Right lobe of liver (tissue), 6 donors: ENCODE data around the gene PRR13. TPM values are rescaled to one million over a fixed set of nuclear protein-coding genes. Genes with fewer than 3 reads are reported as not detected.

Experiments used
- ATAC-seq, 4 donors: fragments of 200-7000 bp; cut with Tn5 transposase; one replicate each; pipeline ENCODE4 v1.9.1; 2020; ENCODE audit warnings: mild to moderate bottlenecking in 4 of 4, moderate library complexity in 4 of 4
- DNase-seq, 3 donors: peaks; one replicate each; pipeline ENCODE4 v3.0.0-alpha.2; 2020
- H3K27ac ChIP-seq, 3 donors: fragments of 200-600 bp; one replicate each; pipeline ENCODE4 v1.8.0; 2022
- H3K27me3 ChIP-seq, 2 donors: fragments of 200-600 bp; one replicate each; pipeline ENCODE4 v1.8.0; 2022
- H3K36me3 ChIP-seq, 4 donors: fragments of 200-600 bp; sonication (generic) in 1 of 4; one replicate each; pipeline versions ENCODE4 v1.5.1 to v1.8.0; 2017 to 2022; ENCODE audit warnings: control low read depth in 1 of 4
- H3K4me1 ChIP-seq, 4 donors: fragments of 200-600 bp; sonication (generic) in 1 of 4; one replicate each; pipeline versions ENCODE4 v1.5.1 to v1.8.0; 2017 to 2022; ENCODE audit warnings: control low read depth in 1 of 4
- H3K4me3 ChIP-seq, 3 donors: fragments of 200-600 bp; one replicate each; pipeline ENCODE4 v1.8.0; 2022
- H3K9me3 ChIP-seq, 4 donors: fragments of 200-600 bp; sonication (generic) in 1 of 4; one replicate each; pipeline versions ENCODE4 v1.5.1 to v1.8.0; 2017 to 2022; ENCODE audit warnings: control low read depth in 1 of 4
- CTCF ChIP-seq, 4 donors: fragments of 200-600 bp in 3 of 4; fragments of 450-650 bp in 1 of 4; IDR thresholded peaks; one replicate each; pipeline versions ENCODE4 v1.5.1 to v1.8.0; 2016 to 2022; ENCODE audit warnings: antibody characterized with exemption in 4 of 4, mild to moderate bottlenecking in 2 of 4
- POLR2A ChIP-seq: fragments of 450-650 bp; IDR thresholded peaks from one replicate; pipeline ENCODE4 v1.6.1; 2017; ENCODE audit warnings: antibody characterized with exemption, mild to moderate bottlenecking
- WGBS: methylation state at CpG from one replicate; pipeline ENCODE4 v1.1.6; 2018; ENCODE audit warnings: low coverage, low lambda C conversion rate; ENCODE audit not compliant: insufficient coverage; ENCODE audit errors: missing lambda C conversion rate; 5-methylcytosine and 5-hydroxymethylcytosine counted together
- intact Hi-C, 2 donors: fragments of 100-400 bp; cut with DNase I; formaldehyde crosslinking; loops; one replicate each; pipeline versions ENCODE4 v1.11.2 to v1.14.1; 2022
- total RNA-seq, 6 experiments: library from RNA; depleted of rRNA in 2 of 6; stranded (reverse); fragments of >200 nt in 2 of 6; fragmentation: NEBNext Ultra II Directional in 3 of 6; extraction: Animal tissue kit (Norgen Biotek cat#: 25700) in 3 of 6; gene quantifications; one replicate each; pipeline versions ENCODE4 v1.1.0 to v1.2.4, GENCODE V29; 2016 to 2023
- donor health status: DM: no; HTN: yes; CAD: no.
- donor health status: DM: no; HTN: no; CAD: no.
- donor health status: DM: no; HTN: no; CAD: no.
- donor health status: DM: no; HTN: yes; CAD: no.
- donor health status: DM: no; HTN: yes; CAD: no.

PRR13 gene
- total RNA-seq, 6 experiments from 2014 or later, result 35.9 to 91.2 (median 61.0) TPM

DNA sequence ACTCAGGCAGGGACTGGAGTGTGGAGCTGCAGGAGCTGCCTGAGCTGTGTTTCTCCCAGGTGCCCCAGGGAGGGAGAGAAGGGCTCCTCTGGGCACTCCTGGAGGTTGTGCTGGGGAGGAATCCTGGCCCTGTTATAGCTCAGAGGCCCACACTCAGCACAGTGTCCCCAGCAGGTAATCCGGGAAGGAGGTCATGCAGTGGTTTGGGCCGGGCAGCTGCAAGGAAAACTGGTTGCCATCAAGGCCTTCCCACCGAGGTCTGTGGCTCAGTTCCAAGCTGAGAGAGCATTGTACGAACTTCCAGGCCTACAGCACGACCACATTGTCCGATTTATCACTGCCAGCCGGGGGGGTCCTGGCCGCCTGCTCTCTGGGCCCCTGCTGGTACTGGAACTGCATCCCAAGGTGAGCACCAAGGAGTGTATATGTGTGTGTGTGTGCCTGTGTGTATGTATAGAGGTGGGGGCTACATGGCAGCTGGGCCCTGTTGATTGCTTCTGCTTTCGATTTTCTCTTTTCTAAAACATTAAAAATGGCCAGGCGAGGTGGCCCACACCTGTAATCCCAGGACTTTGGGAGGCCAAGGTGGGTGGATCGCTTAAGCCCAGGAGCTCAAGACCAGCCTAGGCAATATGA is 15.9 kb upstream of the PRR13 start:
- peak in 1 of 4 donors; percentile 2 for ATAC-seq
- H3K36me3 ChIP-seq, result no peaks in the 10 kb centered on the region
- intact Hi-C loops, result loop anchor here in 1 of 2 donors (5.0 kb wide), 1 partner anchor 78 kb away; no protein-coding TSS in a partner anchor
- peaks cover 0 to 2% (median 0%) of the 10 kb centered on the region in 4 donors for H3K4me1 ChIP-seq
- no peak overlapping the region for H3K4me3 ChIP-seq
- DNase-seq, result peak in 1 of 3 donors; percentile 35
- H3K27ac ChIP-seq, result peak overlapping the region in 1 of 3 donors; percentile 16
- no peaks in the 10 kb centered on the region for H3K27me3 ChIP-seq
- no peaks in the 10 kb centered on the region for H3K9me3 ChIP-seq
- WGBS, result 75% methylated on average over 3 of the region's 11 CpGs
- TF ChIP-seq POLR2A (no peak), CTCF (IDR thresholded peaks at IDR 0.05) (no peak)

DNA sequence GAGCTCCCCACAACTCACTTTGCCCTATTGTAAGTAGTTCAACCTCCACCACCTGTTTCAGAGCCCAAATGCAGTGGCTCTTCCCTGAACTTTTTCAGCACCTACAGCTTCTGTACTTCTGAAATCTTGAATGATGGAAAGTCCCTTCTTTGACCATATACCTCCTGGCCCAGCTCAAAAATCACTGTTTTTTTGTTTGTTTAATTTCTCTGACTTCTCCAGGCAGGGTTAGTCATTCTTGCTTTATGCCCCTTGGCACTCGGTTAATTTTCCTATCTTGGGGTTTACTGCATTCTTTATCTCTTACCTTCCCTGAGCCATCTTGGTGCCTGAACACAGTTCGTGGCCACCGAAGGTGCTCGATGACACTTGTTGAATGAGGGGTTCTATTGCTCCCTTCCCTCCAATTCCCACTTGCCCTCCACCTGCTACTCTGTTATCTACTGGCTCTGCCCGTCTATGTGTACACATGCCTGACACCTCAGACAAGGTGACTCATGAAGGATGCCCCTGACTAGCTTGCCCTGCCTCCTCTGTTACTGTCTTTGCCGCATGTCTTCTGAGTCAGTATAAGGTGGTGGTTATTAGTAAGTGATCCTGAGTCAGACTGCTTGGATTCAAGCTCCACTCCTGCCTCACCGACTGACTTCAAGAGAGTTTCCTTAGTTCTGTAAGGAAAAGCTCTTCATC is 13.5 kb upstream of the PRR13 start:
- no peak overlapping the region for H3K4me3 ChIP-seq
- WGBS, result 77% methylated on average over 7 of the region's 7 CpGs
- H3K27me3 ChIP-seq, result no peaks in the 10 kb centered on the region
- no peaks in the 10 kb centered on the region for H3K9me3 ChIP-seq
- DNase-seq (peak in 1 of 3 donors; percentile 15), ATAC-seq (peak in 1 of 4 donors; percentile 49)
- no peak for TF ChIP-seq POLR2A
- TF ChIP-seq CTCF (IDR thresholded peaks at IDR 0.05), result no peak
- H3K27ac ChIP-seq, result no peak overlapping the region
- H3K4me1 ChIP-seq, result no peaks in the 10 kb centered on the region
- H3K36me3 ChIP-seq, result no peaks in the 10 kb centered on the region
- intact Hi-C loops, result loop anchor here in 1 of 2 donors (5.0 kb wide), 1 partner anchor 81 kb away; no protein-coding TSS in a partner anchor

DNA sequence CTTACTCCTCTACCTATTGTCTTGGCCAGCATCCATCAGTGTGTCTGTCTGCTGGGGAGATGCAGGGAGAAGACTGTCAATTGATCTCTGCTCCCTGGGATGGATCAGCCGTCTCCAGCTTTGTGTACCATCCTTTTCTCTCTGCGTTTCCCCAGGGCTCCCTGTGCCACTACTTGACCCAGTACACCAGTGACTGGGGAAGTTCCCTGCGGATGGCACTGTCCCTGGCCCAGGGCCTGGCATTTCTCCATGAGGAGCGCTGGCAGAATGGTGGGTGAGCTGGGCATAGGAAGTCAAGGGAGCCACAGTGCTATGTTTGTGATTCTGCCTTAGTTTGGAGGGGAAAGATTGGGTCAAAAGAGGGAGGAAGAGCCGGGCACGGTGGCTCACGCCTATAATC is 12.8 kb upstream of the PRR13 start:
- H3K36me3 ChIP-seq, result no peaks in the 10 kb centered on the region
- H3K4me1 ChIP-seq, result no peaks in the 10 kb centered on the region
- H3K27ac ChIP-seq, result no peak overlapping the region
- WGBS, result 83% methylated on average over 6 of the region's 7 CpGs
- ATAC-seq (no peak), DNase-seq (peak in 1 of 3 donors; percentile 37)
- no peak overlapping the region for H3K4me3 ChIP-seq
- no peak for TF ChIP-seq POLR2A
- no peak for TF ChIP-seq CTCF (IDR thresholded peaks at IDR 0.05)
- H3K27me3 ChIP-seq, result no peaks in the 10 kb centered on the region
- no peaks in the 10 kb centered on the region for H3K9me3 ChIP-seq
- intact Hi-C loops, result loop anchor here in 1 of 2 donors (5.0 kb wide), 1 partner anchor 81 kb away; no protein-coding TSS in a partner anchor

DNA sequence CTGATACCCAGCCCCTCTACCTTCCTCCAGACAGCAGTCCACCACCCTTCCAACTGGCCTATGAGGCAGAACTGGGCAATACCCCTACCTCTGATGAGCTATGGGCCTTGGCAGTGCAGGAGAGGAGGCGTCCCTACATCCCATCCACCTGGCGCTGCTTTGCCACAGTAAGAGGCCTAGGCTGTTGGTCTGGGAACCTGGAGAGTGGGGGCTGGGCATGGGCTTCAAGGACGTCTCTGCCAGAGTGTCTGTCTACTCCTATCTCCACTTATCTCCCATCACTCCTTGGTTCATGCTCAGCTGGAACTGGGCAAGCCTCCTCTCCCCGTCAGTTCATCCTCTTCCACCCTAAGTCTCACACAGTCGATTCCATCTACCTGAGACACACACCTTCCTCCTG is 11.4 kb upstream of the PRR13 start:
- H3K36me3 ChIP-seq, result no peaks in the 10 kb centered on the region
- no peak for ATAC-seq
- 72% methylated on average over 3 of the region's 5 CpGs for WGBS
- TF ChIP-seq POLR2A (no peak), CTCF (IDR thresholded peaks at IDR 0.05) (no peak)
- H3K27me3 ChIP-seq, result no peaks in the 10 kb centered on the region
- no peak for DNase-seq
- no peak overlapping the region for H3K27ac ChIP-seq
- H3K4me3 ChIP-seq, result no peak overlapping the region
- H3K9me3 ChIP-seq, result no peaks in the 10 kb centered on the region
- intact Hi-C loops, result no loop called here
- H3K4me1 ChIP-seq, result no peaks in the 10 kb centered on the region
